Subcutaneous adipose tissue (tissue), 4 donors: ENCODE results near the gene EIF4E2. TPM values are rescaled to one million over a fixed set of nuclear protein-coding genes. Genes with fewer than 3 reads are reported as not detected.

Source experiments
- total RNA-seq, 4 donors: library from RNA; depleted of rRNA; stranded (reverse); fragments of >200 nt; gene quantifications; one replicate each; pipeline ENCODE4 v1.1.0, GENCODE V29; 2016
- TF ChIP-seq, protein P1 (sequence below): fragments of 450-650 bp; IDR thresholded peaks from one replicate; pipeline ENCODE4 v1.5.1; 2016; ENCODE audit warnings: low read depth, mild to moderate bottlenecking, control low read depth, antibody characterized with exemption, moderate library complexity

The EIF4E2 gene, protein sequence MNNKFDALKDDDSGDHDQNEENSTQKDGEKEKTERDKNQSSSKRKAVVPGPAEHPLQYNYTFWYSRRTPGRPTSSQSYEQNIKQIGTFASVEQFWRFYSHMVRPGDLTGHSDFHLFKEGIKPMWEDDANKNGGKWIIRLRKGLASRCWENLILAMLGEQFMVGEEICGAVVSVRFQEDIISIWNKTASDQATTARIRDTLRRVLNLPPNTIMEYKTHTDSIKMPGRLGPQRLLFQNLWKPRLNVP
- total RNA-seq: 10 to 100 TPM; 27.5 to 63.8 (median 35.0) TPM

GRCh38 chr2:232550354-232551249 is at the start of gene EIF4E2, which contains the start of gene TIGD1:
TSS of gene EIF4E2 (plus strand) at chr2:232550689. CDS start at chr2:232550725, 36 bp downstream.
TSS of gene TIGD1 (minus strand) at chr2:232550557. CDS start at chr2:232549882, 675 bp downstream.
- TF ChIP-seq, protein P1, sequence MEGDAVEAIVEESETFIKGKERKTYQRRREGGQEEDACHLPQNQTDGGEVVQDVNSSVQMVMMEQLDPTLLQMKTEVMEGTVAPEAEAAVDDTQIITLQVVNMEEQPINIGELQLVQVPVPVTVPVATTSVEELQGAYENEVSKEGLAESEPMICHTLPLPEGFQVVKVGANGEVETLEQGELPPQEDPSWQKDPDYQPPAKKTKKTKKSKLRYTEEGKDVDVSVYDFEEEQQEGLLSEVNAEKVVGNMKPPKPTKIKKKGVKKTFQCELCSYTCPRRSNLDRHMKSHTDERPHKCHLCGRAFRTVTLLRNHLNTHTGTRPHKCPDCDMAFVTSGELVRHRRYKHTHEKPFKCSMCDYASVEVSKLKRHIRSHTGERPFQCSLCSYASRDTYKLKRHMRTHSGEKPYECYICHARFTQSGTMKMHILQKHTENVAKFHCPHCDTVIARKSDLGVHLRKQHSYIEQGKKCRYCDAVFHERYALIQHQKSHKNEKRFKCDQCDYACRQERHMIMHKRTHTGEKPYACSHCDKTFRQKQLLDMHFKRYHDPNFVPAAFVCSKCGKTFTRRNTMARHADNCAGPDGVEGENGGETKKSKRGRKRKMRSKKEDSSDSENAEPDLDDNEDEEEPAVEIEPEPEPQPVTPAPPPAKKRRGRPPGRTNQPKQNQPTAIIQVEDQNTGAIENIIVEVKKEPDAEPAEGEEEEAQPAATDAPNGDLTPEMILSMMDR: no peak

DNA sequence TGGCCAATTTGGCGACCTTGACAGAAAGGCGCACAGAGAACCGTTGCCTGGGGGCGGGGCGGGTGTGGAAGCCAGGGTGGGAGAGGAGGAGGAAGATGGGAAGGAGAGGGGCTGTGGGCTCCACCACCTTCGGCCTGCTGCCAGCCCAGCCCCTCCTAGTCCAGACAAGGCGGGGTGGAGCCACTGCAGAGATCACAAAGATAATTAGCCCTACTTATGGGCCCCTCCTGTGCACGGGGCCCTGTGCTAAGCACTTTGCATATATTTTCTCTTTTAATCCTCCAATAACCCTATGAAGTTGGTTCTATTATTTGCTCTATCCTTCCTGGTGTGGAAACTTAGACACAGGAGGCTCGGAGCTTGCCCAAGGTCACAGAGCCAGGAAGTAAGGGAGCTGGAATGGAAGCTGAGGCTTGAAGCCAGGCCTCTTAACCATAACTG is 49.1 kb upstream of the EIF4E2 start:
- TF ChIP-seq, protein P1: no peak

DNA sequence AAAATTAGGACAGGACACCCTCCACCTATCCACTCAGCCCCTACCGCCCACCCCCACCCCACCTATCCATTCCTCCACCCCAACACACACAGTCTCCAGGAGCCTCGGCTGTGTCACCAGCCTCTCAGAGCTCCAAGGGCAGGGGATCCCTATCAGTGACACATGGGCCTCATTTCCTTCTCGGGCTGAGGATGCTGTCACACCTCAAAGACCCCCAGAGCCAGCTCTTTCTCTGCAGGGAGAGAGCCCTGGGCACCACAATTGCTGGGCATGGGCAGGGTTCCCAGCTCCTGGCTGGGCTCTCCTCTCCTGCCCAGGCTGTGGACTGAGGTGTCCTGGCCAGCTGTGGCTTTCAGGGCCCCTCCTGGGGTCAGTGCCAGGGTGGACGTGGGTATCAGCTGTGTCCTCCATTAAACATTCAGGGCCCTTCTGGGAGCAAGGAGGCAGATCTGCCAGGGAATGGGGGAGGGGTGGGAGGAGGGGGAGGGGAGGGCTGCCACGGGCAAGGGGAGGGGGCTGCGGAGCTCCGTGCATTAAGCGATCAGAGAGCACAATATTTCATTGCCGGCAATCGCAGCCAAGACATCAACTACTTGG is 48.6 kb upstream of the EIF4E2 start:
- TF ChIP-seq, protein P1: no peak

DNA sequence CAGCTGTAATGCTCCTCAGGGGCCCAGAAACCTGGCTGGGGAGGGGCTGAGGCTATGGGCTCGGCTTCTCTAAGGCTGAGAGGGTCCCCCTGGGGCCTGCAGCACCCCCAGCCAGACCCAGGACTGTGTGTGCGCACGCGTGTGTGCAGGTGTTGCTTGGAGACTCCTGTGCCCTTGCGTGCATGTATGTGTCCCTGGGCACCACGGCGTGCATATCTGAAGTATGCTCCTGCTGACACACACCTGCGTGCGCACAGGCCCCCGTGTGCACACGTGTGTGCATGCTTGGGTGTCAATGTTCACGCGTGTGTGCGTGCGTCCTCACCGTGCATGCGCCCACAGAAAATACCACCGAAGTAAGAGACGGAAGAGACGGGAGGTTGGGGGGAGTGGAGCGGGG is 48.0 kb upstream of the EIF4E2 start:
- TF ChIP-seq, protein P1: no peak

- TF ChIP-seq, protein P1: no peak
Measured at GRCh38 chr2:232502911-232503808, 47.3 kb upstream of the EIF4E2 start.

GRCh38 chr2:232503809-232504323 is 46.6 kb upstream of the EIF4E2 start:
- TF ChIP-seq, protein P1: no peak
